ENCODE measurements around the gene CBR3.
"Not testable (repeated sequence)": the region's sequence is repeated elsewhere in the genome, so short reads cannot be mapped to it uniquely, and the experiment has no call there.

CBR3 gene

DNA sequence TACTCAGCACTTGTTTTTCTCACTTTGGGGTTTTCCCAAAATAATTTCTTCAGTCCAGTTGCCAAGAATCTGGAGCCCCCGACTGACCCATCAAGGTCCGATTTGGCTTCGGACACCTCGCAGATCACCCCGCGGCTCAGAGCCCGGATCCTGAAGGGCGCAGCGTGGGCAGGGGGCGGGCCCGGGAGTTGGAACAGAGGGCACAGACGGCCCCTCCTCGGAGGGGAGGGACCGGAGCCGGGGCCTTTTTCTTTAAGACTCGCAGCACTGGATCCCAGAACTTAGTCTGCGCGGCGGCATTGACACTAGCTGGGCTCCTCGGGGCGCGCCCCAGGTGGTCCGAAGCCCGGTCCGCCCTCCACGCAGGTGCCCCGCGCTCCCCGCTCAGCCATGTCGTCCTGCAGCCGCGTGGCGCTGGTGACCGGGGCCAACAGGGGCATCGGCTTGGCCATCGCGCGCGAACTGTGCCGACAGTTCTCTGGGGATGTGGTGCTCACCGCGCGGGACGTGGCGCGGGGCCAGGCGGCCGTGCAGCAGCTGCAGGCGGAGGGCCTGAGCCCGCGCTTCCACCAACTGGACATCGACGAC lies at the start of gene CBR3:
Gene CBR3 (plus strand): TSS at position 277 of the 588 bp plus-strand sequence. CDS start 114 bp downstream, at position 391.
- peak in 1 of 2 donors; percentile 16 for DNase-seq (ENCODE audit: extremely low read depth in 1 of 2, low read depth in 1 of 2)

DNA sequence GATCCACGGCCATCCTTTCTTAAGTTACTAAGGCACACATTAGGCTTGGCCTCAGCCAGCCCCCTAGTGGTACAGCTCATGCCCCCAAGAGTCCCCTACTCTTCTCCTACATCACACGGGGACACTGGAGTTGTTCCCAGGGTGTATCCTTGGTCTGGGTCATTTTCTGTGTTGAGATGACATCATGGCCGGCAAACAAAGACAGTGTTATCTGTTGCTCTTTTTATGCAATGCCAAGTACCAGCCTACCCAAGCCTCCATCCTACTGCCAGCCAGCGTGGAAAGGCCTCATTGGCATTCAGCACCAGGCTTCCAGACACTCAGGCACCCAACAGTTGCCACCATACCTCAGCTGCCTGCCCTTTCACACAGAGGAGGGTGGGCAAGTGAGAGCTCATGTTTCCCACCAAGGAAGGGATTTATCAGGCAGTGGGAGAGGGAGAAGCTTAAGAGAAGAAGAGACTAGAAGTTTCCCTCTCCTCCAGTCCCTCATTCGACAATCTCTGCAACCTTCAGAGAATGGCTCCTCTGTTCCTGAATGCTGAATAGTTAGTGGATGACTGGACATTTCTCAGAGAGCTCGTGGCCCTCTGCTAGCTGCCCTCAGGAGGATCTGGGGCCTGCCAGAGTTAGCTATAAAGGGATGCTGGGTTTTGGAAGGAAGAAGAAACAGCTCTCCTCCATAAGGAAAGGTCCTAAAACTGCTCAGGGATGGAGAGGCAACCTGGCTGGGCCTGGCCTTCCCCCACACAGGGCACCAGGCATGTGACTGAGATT lies 47.3 kb upstream of the CBR3 start:
- DNase-seq (ENCODE audit: extremely low read depth in 1 of 2, low read depth in 1 of 2), result no peak

DNA sequence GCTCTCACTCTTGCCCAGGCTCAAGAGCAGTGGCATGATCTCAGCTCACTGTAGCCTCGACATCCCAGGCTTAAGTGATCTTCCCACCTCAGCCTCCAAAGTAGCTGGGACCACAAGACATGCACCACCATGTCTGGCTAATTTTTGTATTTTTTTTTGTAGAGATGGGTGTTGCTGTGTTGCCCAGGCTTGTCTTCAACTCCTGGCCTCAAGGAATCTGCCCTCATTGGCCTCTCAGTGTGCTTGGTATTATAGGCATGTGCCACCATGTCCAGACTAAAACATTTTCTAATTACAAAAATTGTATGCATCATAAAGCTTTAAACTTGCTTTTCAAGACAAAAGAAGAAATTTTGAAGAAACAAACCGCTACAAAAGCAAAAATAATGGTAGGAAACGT lies 44.9 kb upstream of the CBR3 start:
- no peak for DNase-seq (ENCODE audit: extremely low read depth in 1 of 2, low read depth in 1 of 2)

DNA sequence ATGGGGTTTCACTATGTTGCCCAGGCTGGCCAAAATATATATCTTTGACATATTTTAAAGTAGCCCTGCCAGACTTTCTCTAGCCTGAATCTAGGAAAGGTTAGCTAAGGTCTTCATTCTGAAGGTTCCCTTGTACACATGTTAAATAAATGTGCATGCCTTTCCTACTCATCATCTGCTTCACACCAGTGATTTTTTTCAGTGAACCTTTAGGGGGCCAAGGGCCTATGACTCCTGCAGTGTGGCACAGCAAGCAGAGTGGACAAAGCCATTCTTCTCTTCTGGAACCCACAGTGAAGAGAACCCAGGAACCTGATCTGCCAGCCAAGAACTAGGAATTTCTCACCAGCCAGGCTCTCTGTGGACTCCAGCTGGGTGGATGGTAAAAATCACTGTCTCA lies 42.2 kb upstream of the CBR3 start:
- no peak for DNase-seq (ENCODE audit: extremely low read depth in 1 of 2, low read depth in 1 of 2)

DNA sequence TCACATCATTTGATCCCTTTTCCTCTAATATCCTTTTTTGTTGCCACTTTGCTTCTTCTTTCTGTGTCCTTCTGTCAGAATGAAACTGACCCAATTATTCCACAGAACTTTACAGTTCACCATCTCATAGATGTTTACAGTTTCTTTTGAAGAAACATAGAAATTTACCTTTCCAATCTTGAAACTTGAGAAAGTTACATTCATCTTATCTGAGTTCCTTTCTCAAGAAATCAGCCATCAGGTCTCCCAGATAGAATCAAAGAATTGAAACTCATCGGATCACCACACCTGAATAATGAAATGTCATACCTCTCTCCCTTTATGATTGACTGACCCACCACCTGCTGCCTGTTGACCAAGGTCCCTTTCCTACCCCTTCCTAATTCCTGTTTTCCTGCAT lies 41.4 kb upstream of the CBR3 start:
- DNase-seq (ENCODE audit: extremely low read depth in 1 of 2, low read depth in 1 of 2), result no peak

DNA sequence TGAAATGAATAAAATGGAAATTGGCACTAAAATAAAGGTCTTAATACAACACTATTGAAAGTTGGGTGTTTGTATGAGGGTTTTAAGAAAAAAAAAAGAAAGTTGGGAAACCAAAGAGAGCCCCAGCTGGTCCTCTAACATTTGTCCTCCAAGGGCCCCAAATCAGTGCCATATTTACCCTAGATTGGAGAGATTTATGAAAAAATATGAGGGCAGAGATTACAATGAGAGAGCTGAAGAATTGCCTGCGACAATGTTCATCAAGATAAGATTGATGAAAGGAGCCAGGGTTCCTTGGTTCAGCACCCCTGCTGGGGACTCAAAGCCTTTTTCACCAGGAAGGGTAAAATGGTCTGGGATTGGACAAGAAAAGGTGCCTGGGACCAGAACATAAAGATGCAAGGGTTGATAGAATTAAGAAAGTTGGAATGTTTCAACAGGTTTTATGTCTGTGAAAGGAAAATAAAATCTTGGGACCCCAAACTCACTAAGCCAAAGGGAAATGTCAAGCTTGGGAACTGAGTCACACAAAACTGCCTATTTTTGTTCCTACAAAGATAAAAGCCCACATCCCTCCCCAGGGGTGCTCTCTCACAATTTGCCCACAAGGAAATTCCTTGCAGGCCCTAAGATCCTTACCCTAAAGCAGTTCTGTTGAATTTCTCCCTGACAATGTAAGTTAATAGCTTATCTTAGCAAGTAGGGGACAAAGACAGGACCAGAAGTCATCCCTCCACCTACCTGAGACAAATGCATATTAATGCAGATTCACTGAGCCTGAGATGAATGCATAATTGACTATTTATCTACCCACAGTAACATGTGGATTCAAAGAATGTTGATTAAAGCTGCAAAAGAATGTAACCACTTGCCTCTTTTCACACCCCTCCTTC lies 38.2 kb upstream of the CBR3 start:
- DNase-seq (ENCODE audit: extremely low read depth in 1 of 2, low read depth in 1 of 2), result no peak

DNA sequence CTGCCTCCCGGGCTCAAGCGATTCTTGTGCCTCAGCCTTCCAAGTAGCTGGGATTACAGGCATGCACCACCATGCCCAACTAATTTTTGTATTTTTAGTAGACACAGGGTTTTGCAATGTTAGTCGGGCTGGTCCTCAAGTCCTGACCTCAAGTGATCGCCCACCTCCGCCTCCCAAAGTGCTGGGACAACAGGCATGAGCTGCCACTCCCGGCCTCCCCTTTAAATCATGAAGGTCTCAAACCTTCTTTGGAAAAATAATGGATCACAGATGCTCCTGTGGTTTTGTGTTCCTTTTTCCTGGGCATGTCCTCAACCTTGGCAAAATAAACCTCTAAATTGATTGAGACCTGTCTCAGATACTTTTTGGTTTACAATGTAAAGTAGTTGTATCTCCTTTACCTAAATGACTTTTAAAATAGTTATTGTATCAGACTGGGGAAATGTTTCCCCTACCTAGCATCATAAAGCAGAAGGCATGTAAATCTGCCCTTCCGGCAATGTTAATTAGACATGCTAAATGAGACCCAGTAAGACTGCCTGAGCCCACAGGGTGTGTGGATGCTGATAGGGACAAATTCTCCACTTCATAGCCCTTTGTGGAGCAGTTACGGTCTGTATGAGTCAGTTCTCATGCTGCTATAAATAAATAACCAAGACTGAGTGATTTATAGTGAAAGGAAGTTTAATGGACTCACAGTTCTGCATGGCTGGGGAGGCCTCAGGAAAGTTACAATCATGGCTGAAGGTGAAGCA lies 37.3 kb upstream of the CBR3 start:
- no peak for DNase-seq (ENCODE audit: extremely low read depth in 1 of 2, low read depth in 1 of 2)

DNA sequence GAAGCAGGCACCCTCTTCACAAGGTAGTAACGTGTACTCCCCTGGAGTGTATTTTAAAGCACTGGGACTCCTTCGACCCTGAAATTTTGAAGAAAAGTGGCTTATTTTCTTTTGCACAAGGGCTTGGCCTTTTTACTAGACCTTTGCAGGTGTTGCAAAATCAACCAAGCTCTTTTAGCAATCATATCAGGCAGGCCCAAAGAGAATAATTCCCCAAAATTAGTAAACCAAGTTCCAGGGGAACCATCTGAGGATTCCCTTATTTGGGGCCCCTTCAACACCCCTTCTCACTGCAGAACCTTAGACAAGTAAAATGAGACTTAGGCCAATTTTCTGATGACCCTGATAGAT lies 36.7 kb upstream of the CBR3 start:
- no peak for DNase-seq (ENCODE audit: extremely low read depth in 1 of 2, low read depth in 1 of 2)

DNA sequence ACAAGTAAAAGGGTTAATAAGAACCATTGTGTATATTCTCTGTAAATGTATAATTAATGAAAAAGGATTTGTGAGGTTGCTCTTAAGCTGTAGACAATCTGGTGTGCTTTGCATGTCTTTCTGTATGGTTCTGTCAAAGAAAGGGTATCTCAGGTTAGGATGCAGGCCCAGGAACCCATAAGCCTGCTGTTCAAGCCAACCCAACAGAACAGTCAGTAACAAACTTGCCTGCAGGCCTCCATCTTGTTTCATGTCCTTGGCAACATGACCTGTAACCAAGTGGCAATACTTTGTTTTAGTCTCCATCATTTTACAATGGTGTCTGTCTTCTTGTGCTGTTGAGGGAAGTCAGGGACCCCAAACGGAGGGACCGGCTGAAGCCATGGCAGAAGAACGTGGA lies 35.9 kb upstream of the CBR3 start:
- no peak for DNase-seq (ENCODE audit: extremely low read depth in 1 of 2, low read depth in 1 of 2)

DNA sequence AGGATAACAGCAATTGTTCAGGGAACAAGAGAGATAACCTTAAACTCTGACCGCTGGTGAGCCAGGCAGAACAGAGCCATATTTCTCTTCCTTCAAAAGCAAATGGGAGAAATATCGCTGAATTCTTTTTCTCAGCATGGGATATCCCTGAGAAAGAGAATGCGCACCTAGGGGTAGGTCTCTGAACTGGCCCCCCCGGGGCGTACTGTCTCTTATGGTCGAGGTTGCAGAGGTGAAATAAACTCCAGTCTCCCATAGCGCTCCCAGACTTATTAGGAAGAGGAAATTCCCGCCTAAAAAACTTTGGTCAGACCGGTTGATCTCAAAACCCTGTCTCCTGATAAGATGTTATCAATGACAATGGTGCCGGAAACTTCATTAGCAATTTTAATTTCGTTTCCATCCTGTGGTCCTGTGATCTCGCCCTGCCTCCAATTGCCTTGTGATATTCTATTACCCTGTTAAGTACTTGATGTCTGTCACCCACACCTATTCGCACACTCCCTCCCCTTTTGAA lies 35.1 kb upstream of the CBR3 start:
- DNase-seq (ENCODE audit: extremely low read depth in 1 of 2, low read depth in 1 of 2), result not testable (repeated sequence)

DNA sequence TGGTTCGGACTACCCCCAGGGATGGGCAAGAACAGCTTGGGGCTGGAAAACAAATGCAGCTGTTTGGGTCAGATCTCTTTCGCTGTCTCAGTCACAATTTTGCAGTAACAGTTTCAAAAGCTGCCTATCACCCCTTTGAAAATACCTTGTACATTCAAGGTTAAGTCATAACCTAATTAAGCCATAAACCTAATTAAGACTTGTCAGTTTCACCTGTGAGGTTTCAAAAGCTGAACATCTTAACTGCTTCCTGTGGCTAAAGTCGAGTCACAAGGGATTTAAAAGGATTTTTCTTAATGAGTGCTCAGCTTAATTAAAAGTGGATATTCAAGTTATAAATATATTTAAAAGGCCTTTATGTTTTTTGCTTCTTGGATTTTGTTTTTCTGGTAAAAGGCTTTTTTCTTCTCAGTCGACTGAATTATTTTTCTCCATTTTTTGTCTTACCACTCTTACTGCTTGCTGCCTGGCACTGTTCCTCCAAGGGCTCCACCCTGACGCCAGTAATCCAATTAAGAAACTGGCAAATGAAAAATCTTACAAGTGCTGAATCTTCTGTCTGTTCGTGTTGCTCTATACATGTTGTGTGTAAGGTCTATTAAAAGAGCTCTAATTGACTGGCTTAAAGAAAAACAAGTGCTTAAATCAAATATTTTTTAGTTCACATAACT lies 33.8 kb upstream of the CBR3 start:
- DNase-seq (ENCODE audit: extremely low read depth in 1 of 2, low read depth in 1 of 2), result no peak

DNA sequence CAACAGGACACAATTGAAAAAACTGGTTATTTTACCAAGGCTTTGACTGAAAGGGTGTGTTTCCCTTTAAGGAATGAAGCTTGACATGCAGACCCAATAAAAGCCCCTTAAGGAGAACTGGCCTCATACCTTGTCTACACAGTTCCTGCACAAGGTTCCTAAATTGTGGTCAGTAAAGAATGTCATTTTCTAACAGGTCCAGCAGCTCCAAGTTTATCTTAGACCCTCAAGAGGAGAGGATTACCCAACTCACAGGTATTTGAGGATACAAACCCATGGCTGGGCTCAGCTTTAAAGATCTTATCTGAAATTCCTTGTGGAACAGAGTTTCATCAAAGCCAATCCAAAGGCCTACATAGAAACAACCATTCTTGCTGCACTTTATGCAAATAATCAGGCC lies 31.4 kb upstream of the CBR3 start:
- no peak for DNase-seq (ENCODE audit: extremely low read depth in 1 of 2, low read depth in 1 of 2)

DNA sequence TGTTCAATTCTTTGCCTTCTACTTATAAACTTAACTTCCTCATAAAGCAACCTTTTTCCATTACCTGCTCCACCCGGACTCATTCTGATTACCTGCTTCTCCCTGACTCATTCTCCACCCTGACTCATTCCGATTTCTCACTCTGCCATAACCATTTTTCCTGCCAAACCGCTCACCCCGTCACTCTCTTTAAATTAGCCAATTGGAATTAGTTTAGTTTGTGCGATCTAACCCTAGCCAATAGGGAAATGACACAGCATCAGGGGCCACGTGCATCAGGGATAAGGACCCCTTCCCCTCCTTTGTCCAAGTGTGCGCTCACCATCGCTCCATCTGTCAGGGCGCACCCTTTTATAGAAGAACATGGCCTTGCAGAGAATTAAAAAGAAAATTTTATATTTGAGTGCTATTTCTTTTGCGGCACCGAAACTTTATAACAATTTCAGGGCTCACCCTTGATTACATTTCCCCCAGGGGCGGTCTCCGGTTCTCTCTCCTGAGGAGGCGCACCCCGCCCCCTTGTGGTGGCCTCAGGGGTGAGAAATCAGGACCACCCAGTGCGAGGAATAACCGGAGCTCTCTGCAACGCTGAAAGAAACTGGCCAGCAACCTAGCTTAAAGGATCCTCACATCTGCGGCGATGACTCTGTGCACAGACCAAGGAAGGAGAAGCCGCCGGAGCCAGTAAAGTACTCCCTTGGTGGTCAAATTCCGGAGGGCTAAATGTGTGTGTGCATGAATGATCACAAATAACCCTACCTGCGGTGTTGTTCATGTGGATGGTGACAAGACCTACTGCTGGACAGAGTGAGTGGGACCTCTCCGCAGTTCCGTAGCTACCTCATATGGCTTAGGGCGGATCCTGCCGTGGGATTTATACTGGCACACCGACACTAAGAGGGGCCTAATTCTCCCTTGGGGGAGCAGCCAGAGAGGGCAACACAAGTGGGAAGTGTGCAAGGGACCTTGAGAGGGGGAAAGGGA lies 30.3 kb upstream of the CBR3 start:
- DNase-seq (ENCODE audit: extremely low read depth in 1 of 2, low read depth in 1 of 2), result peak; percentile 23 to 42

DNA sequence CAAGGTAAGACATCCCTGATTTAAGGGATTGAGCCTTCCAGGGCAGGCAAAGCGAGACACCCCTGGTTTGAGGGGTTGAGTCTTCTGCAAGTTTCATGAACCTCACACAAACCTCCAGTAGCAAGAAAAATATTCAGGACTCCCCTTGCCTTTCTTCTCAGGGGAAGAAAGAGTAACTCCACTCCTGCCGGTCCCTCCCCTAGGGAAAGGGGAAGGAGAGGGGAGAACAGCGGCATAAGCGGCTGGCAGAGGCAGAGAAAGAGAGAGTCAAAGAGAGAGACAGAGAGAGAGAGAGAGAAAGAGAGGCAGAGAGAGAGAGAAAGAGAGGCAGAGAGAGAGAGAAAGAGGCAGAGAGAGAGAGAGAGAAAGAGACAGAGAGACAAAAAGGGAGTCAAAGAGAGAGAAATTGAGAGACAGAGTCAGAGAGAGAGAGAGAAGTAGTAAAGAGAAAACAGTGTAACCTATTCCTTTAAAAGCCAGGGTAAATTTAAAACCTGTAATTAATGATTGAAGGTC lies 29.5 kb upstream of the CBR3 start:
- no peak for DNase-seq (ENCODE audit: extremely low read depth in 1 of 2, low read depth in 1 of 2)

DNA sequence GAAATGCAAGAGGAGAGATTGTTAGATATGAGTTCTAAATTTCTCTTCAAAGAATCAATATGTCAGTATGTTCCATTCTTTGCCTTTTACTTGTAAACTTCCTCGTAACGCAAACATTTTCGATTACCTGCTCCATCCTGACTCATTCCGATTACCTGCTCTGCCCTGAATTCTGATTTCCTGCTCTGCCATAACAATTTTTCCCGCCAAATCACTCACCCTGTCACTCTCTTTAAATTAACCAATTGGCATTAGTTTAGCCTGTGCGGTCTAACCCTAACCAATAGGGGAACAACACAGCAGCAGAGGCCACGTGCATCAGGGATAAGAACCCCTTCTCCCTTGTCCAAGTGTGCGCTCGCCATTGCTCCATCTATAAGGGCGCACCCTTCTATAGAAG lies 25.0 kb upstream of the CBR3 start:
- DNase-seq (ENCODE audit: extremely low read depth in 1 of 2, low read depth in 1 of 2), result no peak

DNA sequence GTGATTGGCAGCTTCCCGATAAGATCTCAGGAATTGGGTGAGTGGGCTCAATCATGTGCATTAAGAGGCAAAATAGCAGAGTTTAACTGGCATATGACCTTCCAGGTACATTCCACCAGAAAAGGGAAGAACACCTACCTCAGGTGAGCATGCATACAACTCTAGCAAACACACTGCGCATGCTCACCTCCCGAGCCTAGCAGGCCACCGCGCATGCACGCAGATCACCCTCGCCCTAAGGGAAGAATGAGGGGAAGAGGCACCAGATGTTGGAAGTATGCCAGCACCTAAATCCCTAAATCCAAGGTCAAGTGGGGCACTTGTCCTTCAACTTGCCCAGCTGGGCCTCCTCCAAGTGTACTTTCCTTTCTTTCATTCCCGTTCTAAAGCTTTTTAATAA lies 23.6 kb upstream of the CBR3 start:
- DNase-seq (ENCODE audit: extremely low read depth in 1 of 2, low read depth in 1 of 2), result no peak

DNA sequence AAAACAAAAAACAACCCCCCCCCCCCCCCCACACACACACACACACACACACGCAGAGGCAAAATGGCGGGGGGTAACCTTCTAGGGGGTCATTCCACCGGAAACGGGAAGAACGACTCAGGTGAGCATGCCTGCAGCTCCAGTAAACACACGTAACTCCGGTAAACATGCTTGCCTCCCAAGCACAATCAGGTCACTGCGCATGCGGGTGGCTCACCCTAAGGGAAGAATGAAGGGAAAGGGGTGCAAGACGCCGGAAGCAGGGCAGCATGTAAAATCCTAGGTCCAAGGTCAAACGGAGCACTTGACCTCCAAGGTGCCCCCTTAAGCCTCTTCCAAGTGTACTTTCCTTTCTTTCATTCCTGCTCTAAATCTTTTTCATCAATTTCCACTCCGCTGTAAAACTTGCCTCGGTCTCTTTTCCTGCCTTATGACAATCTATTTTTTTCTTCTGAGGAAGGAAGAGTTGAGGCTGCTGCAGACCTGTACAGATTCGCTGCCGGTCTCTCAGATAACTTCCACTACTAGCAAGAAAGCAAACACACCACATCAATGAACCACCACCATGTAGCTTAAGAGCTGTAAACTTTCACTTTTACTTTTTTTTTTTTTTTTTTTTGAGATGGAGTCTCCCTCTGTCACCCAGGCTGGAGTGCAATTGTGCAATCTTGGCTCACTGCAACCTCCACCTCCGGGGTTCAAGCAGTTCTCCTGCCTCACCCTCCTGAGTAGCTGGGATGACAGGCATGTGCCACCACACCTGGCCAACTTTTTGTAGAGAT lies 21.0 kb upstream of the CBR3 start:
- no peak for DNase-seq (ENCODE audit: extremely low read depth in 1 of 2, low read depth in 1 of 2)

DNA sequence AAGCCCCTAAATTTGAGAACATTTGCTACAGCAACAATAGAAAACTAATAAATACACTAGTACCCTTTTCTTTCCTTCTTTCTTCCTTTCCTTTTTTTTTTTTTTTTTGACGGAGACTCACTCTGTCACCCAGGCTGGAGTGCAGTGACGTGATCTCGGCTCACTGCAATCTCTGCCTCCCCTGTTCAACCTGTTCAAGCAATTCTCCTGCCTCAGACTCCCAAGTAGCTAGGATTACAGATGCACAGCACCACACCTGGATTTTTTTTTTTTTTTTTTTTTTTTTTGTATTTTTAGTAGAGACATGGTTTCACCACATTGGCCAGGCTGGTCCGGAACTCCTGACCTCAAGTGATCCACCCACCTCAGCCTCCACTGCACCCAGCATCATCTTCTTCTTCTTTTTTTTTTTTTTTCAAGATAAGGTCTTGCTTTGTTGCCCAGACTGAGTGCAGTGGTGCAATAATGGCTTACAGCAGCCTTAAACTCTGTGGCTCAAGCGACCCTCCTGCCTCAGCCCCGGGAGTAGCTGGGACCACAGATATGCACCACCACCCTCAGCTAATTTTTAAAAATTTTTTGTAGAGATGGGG lies 19.6 kb upstream of the CBR3 start:
- no peak for DNase-seq (ENCODE audit: extremely low read depth in 1 of 2, low read depth in 1 of 2)

Data from stimulated activated CD8-positive, alpha-beta memory T cell treated with anti-CD3 and anti-CD28 coated beads, Interleukin-7, amount 100 ng/mL, for 48 hours (primary cell).